DMS114 treated with DMSO at 0.1 percent for 48 hours (cell line): Measurements from ENCODE around the gene PRKCB.

Experiments
- DNase-seq: peaks from one replicate; lab custom pipeline; 2025; ENCODE audit not compliant: unreplicated experiment; lab: John Stamatoyannopoulos, UW

Gene PRKCB

GRCh38 chr16:23836078-23836403 is 258 bp downstream of the PRKCB start:
- DNase-seq, result no peak

- no peak for DNase-seq
Observed at GRCh38 chr16:23836404-23837311, 875 bp downstream of the PRKCB start.

GRCh38 chr16:23837553-23838308 is 1.9 kb downstream of the PRKCB start:
- no peak for DNase-seq

- DNase-seq, result no peak
Observed at GRCh38 chr16:23838485-23839142, 2.8 kb downstream of the PRKCB start.

- DNase-seq, result no peak
Observed at GRCh38 chr16:23840310-23840709, 4.5 kb downstream of the PRKCB start.

- no peak for DNase-seq
Observed at GRCh38 chr16:23842137-23842600, 6.4 kb downstream of the PRKCB start.

- no peak for DNase-seq
Observed at GRCh38 chr16:23843143-23843542, 7.4 kb downstream of the PRKCB start.

GRCh38 chr16:23847251-23847650 is 11.5 kb downstream of the PRKCB start:
- DNase-seq, result no peak

- no peak for DNase-seq
Observed at GRCh38 chr16:23847948-23848347, 12.2 kb downstream of the PRKCB start.

- no peak for DNase-seq
Observed at GRCh38 chr16:23848958-23849357, 13.2 kb downstream of the PRKCB start.

GRCh38 chr16:23852794-23853562 is 17.2 kb downstream of the PRKCB start:
- no peak for DNase-seq

- no peak for DNase-seq
Observed at GRCh38 chr16:23855010-23855409, 19.2 kb downstream of the PRKCB start.

- DNase-seq, result no peak
Observed at GRCh38 chr16:23856251-23856709, 20.5 kb downstream of the PRKCB start.

GRCh38 chr16:23857256-23857880 is 21.6 kb downstream of the PRKCB start:
- DNase-seq, result no peak

GRCh38 chr16:23857881-23858269 is 22.1 kb downstream of the PRKCB start:
- no peak for DNase-seq

- no peak for DNase-seq
Observed at GRCh38 chr16:23858542-23858941, 22.8 kb downstream of the PRKCB start.

- no peak for DNase-seq
Observed at GRCh38 chr16:23859713-23860269, 24.0 kb downstream of the PRKCB start.

GRCh38 chr16:23861874-23862273 is 26.1 kb downstream of the PRKCB start:
- DNase-seq, result no peak

- DNase-seq, result no peak
Observed at GRCh38 chr16:23862556-23862955, 26.8 kb downstream of the PRKCB start.
